A549 (cell line): ENCODE data around the gene CCDC97. TPM values are rescaled to one million over a fixed set of nuclear protein-coding genes. Genes with fewer than 3 reads are reported as not detected.

Experiments
- ATAC-seq, 2 experiments: fragments of 200-7000 bp in 1 of 2; fragments of >200 bp in 1 of 2; cut with Nextera tagmentation in 1 of 2; cut with Tn5 transposase in 1 of 2; 3 replicates each; pipeline versions ENCODE4 v1.8.0 to v1.9.1; 2018 to 2020; ENCODE audit warnings: mild to moderate bottlenecking in 1 of 2, moderate library complexity in 1 of 2
- CTCF ChIA-PET: fragments of 300-600 bp; sonication (Branson Sonifier 250); formaldehyde crosslinking; extraction: SDS; loops from one replicate; lab custom pipeline; 2021; ENCODE audit warnings: antibody characterized with exemption, inconsistent platforms; lab: Yijun Ruan, JAX
- POLR2A ChIA-PET: fragments of 350-600 bp; formaldehyde crosslinking; extraction: SDS; loops from one replicate; lab custom pipeline; 2021; ENCODE audit warnings: antibody characterized with exemption, inconsistent platforms; lab: Yijun Ruan, JAX
- DNase-seq, 2 experiments: peaks; one replicate each; pipeline versions ENCODE4 v3.0.0 to v3.0.0-alpha.2; 2011 to 2016; ENCODE audit warnings: low read depth in 1 of 2, low spot score in 1 of 2
- FAIRE-seq: peaks from 2 replicates; lab custom pipeline; 2011; peaks lifted over from hg19 to GRCh38; lab: Jason Lieb, UNC
- H3K27ac ChIP-seq, 2 experiments: fragments of >200 bp; sonication (Bioruptor Twin); formaldehyde crosslinking; 3 replicates each; pipeline ENCODE4 v1.5.1; 2016 to 2017
- H3K4me1 ChIP-seq: fragments of >200 bp; sonication (Bioruptor Twin); formaldehyde crosslinking; 3 replicates; pipeline ENCODE4 v1.6.1; 2016
- H3K4me2 ChIP-seq: fragments of >200 bp; sonication (Bioruptor Twin); formaldehyde crosslinking; 3 replicates; pipeline ENCODE4 v1.6.1; 2016
- H3K4me3 ChIP-seq: fragments of >200 bp; sonication (Bioruptor Twin); formaldehyde crosslinking; 3 replicates; pipeline ENCODE4 v1.5.1; 2016
- H3K9me3 ChIP-seq: fragments of >200 bp; sonication (Bioruptor Twin); formaldehyde crosslinking; 3 replicates; pipeline ENCODE4 v1.6.1; 2016
- CHD2 ChIP-seq: fragments of 150-350 bp; IDR thresholded peaks from 2 replicates; pipeline ENCODE4 v1.6.1; 2014; ENCODE audit warnings: low read length; ENCODE audit not compliant: partially characterized antibody
- CHD4 ChIP-seq: fragments of 200-600 bp; sonication (generic); IDR thresholded peaks from 2 replicates; pipeline ENCODE4 v1.6.1; 2016; ENCODE audit warnings: antibody characterized with exemption, mild to moderate bottlenecking, borderline replicate concordance
- E2F6 ChIP-seq: IDR thresholded peaks from 2 replicates; pipeline ENCODE4 v1.6.1; 2012; ENCODE audit warnings: low read depth, borderline replicate concordance
- HMGXB4 ChIP-seq: fragments of 250-450 bp; sonication (Bioruptor Pico); IDR thresholded peaks from 2 replicates; pipeline ENCODE4 v1.5.0; 2021; ENCODE audit warnings: mild to moderate bottlenecking, moderate library complexity, borderline replicate concordance
- KDM5A ChIP-seq: fragments of 200-600 bp; sonication (generic); IDR thresholded peaks from 2 replicates; pipeline ENCODE4 v1.6.1; 2016; ENCODE audit warnings: antibody characterized with exemption, mild to moderate bottlenecking
- MYC ChIP-seq: IDR thresholded peaks from 2 replicates; pipeline ENCODE4 v1.6.1; 2012; ENCODE audit warnings: mild to moderate bottlenecking, inconsistent platforms, low read length, improper control_type of control experiment, borderline replicate concordance
- NFE2L2 ChIP-seq: fragments of 150-350 bp; conservative IDR thresholded peaks from 2 replicates; pipeline ENCODE4 v1.6.1; 2014; ENCODE audit warnings: low read length
- POLR2AphosphoS2 ChIP-seq: conservative IDR thresholded peaks from 2 replicates; pipeline ENCODE4 v1.6.1; 2012; ENCODE audit warnings: low read length, improper control_type of control experiment, inconsistent platforms
- REST ChIP-seq: fragments of 200-600 bp; sonication (generic); IDR thresholded peaks from 2 replicates; pipeline ENCODE4 v1.6.1; 2016; ENCODE audit warnings: antibody characterized with exemption, mild to moderate bottlenecking, moderate library complexity
- SREBF2 ChIP-seq: fragments of 450-650 bp; IDR thresholded peaks from 2 replicates; pipeline ENCODE4 v1.6.1; 2014; ENCODE audit warnings: mild to moderate bottlenecking, moderate library complexity
- ZFP36 ChIP-seq: fragments of 450-650 bp; IDR thresholded peaks from 2 replicates; pipeline ENCODE4 v1.6.1; 2014; ENCODE audit warnings: borderline replicate concordance; ENCODE audit not compliant: partially characterized antibody
- WGBS: methylation state at CpG from one replicate; pipeline ENCODE4 v1.1.6; 2017; ENCODE audit errors: missing lambda C conversion rate; 5-methylcytosine and 5-hydroxymethylcytosine counted together
- polyA plus RNA-seq, 4 experiments: library from polyadenylated mRNA; depleted of rRNA in 3 of 4; stranded (reverse); fragments of >200 nt; fragmentation: RNase III in 1 of 4; extraction: RNeasy Plus Mini Kit Qiagen cat#74134 plus additional on column Dnase treatment in 1 of 4; gene quantifications; 2 replicates in 3 of 4; 3 replicates in 1 of 4; pipeline ENCODE4 v1.2.3, GENCODE V29; 2011 to 2017

CCDC97 gene
- polyA plus RNA-seq, 2 of the 4 experiments (the other 2 are of a cell fraction), result 18.7 to 26.8 TPM

GRCh38 chr19:41355802-41356201, 45.8 kb downstream of the CCDC97 start:
- WGBS, result 89% methylated on average over 3 of the region's 3 CpGs
- POLR2A ChIA-PET, result interaction anchor here (1.2 to 5.6 kb wide), 2 partner anchors 8 to 83 kb away, joined by 4 to 96 read pairs; partner anchors contain the start of gene B9D2
- CTCF ChIA-PET, result interaction anchor here (0.6 to 9.4 kb wide), 21 partner anchors 11 to 827 kb away, joined by 3 to 197 read pairs (median 6); partner anchors contain the start of genes B9D2, CCDC97 and DMAC2

GRCh38 chr19:41356984-41357739, 47.2 kb downstream of the CCDC97 start:
- Histone ChIP-seq H3K27ac (no peak overlapping the region), H3K4me1 (peaks cover 4% of the 10 kb centered on the region; the same call in 1 of the 3 replicates), H3K4me3 (no peak overlapping the region), H3K9me3 (no peaks in the 10 kb centered on the region), H3K4me2 (no peak overlapping the region)
- ATAC-seq, result no peak
- WGBS, result 93% methylated on average over 11 of the region's 11 CpGs
- peak; percentile 79 for TF ChIP-seq ZFP36
- TF ChIP-seq E2F6, result no peak
- no peak for DNase-seq
- POLR2A ChIA-PET, result interaction anchor here (0.7 to 1.0 kb wide), 2 partner anchors 9 to 53 kb away, joined by 3 read pairs; no protein-coding TSS in a partner anchor
- CTCF ChIA-PET, result interaction anchor here (0.6 to 9.4 kb wide), 10 partner anchors 10 to 206 kb away, joined by 3 to 197 read pairs (median 6); partner anchors contain the start of genes B9D2 and TMEM91
- no peak for FAIRE-seq

More at GRCh38 chr19:41355802-41356201, 45.8 kb downstream of the CCDC97 start:
- Histone ChIP-seq H3K9me3 (no peaks in the 10 kb centered on the region), H3K4me2 (no peak overlapping the region), H3K4me1 (peaks cover 10% of the 10 kb centered on the region), H3K27ac (no peak overlapping the region), H3K4me3 (no peak overlapping the region)
- no peak for FAIRE-seq
- TF ChIP-seq CHD4, result no peak
- no peak for DNase-seq
- no peak for ATAC-seq

GRCh38 chr19:41357746-41358145, 47.8 kb downstream of the CCDC97 start:
- H3K4me3 ChIP-seq, result no peak overlapping the region
- FAIRE-seq (no peak), ATAC-seq (no peak), DNase-seq (no peak)
- CTCF ChIA-PET, result interaction anchor here (1.0 to 8.5 kb wide), 5 partner anchors 9 to 206 kb away, joined by 5 to 197 read pairs (median 8); partner anchors contain the start of gene B9D2
- POLR2A ChIA-PET, result no interaction called here
- peaks cover 10% of the 10 kb centered on the region; the same call in 2 of the 3 replicates for H3K4me1 ChIP-seq
- TF ChIP-seq E2F6 (no peak), MYC (no peak), NFE2L2 (no peak), REST (no peak), SREBF2 (no peak), KDM5A (no peak), POLR2AphosphoS2 (no peak), HMGXB4 (no peak), ZFP36 (no peak), CHD2 (no peak)
- H3K4me2 ChIP-seq, result no peak overlapping the region
- H3K9me3 ChIP-seq, result no peaks in the 10 kb centered on the region
- WGBS, result 89% methylated on average over 13 of the region's 13 CpGs
- no peak overlapping the region for H3K27ac ChIP-seq
